Gastroesophageal sphincter (tissue), 4 donors: ENCODE measurements around the gene LYRM4. TPM values are rescaled to one million over a fixed set of nuclear protein-coding genes. Genes with fewer than 3 reads are reported as not detected.

Experiments used
- ATAC-seq: fragments of 150-250 bp; one replicate; pipeline ENCODE4 v1.9.1; 2016; ENCODE audit warnings: mild to moderate bottlenecking, moderate library complexity
- H3K27ac ChIP-seq, 4 donors: fragments of 200-600 bp; sonication (generic) in 3 of 4; 1 replicate in 3 of 4; 2 replicates in 1 of 4; pipeline ENCODE4 v1.5.1; 2016 to 2019
- H3K27me3 ChIP-seq: fragments of 200-600 bp; sonication (generic); one replicate; pipeline ENCODE4 v1.5.1; 2019
- H3K36me3 ChIP-seq, 2 donors: fragments of 200-600 bp; sonication (generic); one replicate each; pipeline ENCODE4 v1.5.1; 2019; ENCODE audit warnings: control low read depth in 1 of 2
- H3K4me1 ChIP-seq, 3 donors: fragments of 200-600 bp; sonication (generic); 1 replicate in 2 of 3; 2 replicates in 1 of 3; pipeline ENCODE4 v1.5.1; 2016 to 2019; ENCODE audit warnings: control low read depth in 2 of 3
- H3K4me3 ChIP-seq, 2 donors: fragments of 200-600 bp; sonication (generic); one replicate each; pipeline ENCODE4 v1.5.1; 2019; ENCODE audit warnings: mild to moderate bottlenecking in 1 of 2, moderate library complexity in 1 of 2
- H3K9me3 ChIP-seq, 3 donors: fragments of 200-600 bp; sonication (generic); one replicate each; pipeline ENCODE4 v1.5.1; 2017 to 2019; ENCODE audit warnings: control low read depth in 2 of 3
- EP300 ChIP-seq: sonication (generic); formaldehyde crosslinking; IDR thresholded peaks from one replicate; pipeline ENCODE4 v1.6.1; 2017; ENCODE audit warnings: antibody characterized with exemption, mild to moderate bottlenecking
- POLR2A ChIP-seq, 2 donors: fragments of 450-650 bp; IDR thresholded peaks; one replicate each; pipeline ENCODE4 v1.6.1; 2017; ENCODE audit warnings: antibody characterized with exemption in 2 of 2, mild to moderate bottlenecking in 2 of 2, moderate library complexity in 1 of 2
- POLR2AphosphoS5 ChIP-seq: sonication (generic); formaldehyde crosslinking; IDR thresholded peaks from one replicate; pipeline ENCODE4 v1.6.1; 2017; ENCODE audit warnings: antibody characterized with exemption
- WGBS, 2 donors: methylation state at CpG; one replicate each; pipeline ENCODE4 v1.1.5; 2018; ENCODE audit warnings: low coverage in 1 of 2; 5-methylcytosine and 5-hydroxymethylcytosine counted together
- total RNA-seq, 4 donors: library from RNA; depleted of rRNA; stranded (reverse); fragments of >200 nt; gene quantifications; one replicate each; pipeline ENCODE4 v1.1.0, GENCODE V29; 2016
- TF ChIP-seq, protein P1 (sequence below), 4 experiments: fragments of 200-600 bp in 2 of 4; fragments of 450-650 bp in 2 of 4; sonication (generic) in 1 of 4; IDR thresholded peaks; one replicate each; pipeline ENCODE4 v1.5.1; 2017 to 2019; ENCODE audit warnings: antibody characterized with exemption in 4 of 4, mild to moderate bottlenecking in 2 of 4, moderate library complexity in 2 of 4

Gene LYRM4
- total RNA-seq, 4 donors from 2014 or later = 16.4 to 27.9 (median 20.5) TPM

DNA sequence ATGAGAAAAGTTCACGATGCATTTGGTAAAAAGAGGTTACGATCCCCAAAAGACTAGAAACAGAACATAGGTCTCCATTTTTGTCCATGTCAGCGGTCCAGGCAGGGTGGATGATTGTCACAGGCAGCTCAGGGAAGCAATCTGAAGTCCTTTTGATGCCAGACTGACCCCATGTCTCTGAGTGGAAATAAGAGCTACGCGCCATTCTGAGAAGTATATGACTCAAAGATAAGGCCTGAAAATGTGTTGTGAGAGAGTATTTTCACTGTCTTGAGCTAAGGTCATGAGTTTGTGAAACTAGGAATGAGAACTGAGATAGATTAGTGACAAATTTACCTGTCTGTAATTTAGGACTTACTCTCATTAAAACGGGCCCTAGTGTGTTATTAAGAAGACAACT, 69.5 kb downstream of the LYRM4 start:
- Histone ChIP-seq H3K4me1 (no peaks in the 10 kb centered on the region), H3K4me3 (no peak overlapping the region), H3K27me3 (no peaks in the 10 kb centered on the region), H3K36me3 (no peaks in the 10 kb centered on the region), H3K9me3 (no peaks in the 10 kb centered on the region), H3K27ac (no peak overlapping the region)
- ATAC-seq = no peak
- 93 to 96% methylated on average over 6 of the region's 6 CpGs for whole genome bisulfite sequencing, 2 donors
- no peak for TF ChIP-seq EP300
- TF ChIP-seq, protein P1, sequence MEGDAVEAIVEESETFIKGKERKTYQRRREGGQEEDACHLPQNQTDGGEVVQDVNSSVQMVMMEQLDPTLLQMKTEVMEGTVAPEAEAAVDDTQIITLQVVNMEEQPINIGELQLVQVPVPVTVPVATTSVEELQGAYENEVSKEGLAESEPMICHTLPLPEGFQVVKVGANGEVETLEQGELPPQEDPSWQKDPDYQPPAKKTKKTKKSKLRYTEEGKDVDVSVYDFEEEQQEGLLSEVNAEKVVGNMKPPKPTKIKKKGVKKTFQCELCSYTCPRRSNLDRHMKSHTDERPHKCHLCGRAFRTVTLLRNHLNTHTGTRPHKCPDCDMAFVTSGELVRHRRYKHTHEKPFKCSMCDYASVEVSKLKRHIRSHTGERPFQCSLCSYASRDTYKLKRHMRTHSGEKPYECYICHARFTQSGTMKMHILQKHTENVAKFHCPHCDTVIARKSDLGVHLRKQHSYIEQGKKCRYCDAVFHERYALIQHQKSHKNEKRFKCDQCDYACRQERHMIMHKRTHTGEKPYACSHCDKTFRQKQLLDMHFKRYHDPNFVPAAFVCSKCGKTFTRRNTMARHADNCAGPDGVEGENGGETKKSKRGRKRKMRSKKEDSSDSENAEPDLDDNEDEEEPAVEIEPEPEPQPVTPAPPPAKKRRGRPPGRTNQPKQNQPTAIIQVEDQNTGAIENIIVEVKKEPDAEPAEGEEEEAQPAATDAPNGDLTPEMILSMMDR (IDR thresholded peaks at IDR 0.05) = no peak

DNA sequence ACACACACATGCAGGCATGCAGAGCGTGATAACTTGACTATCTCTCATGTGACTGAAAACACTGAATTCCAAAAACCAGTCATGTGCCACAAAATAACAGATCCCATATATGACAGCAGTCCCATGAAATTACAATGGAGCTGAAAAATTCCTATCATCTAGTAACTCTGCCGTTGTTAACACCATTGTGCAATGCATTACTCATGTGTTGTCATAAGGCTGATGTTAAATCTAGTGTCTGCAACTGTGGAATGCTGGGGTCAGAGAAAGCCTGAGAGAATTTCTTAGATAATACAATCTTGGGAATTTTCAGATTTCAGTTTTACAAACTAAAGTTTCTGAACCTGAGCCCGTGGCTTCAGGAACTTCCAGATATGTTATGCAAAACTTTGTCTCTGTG, 70.2 kb downstream of the LYRM4 start:
- Histone ChIP-seq H3K27ac (no peak overlapping the region), H3K36me3 (no peaks in the 10 kb centered on the region), H3K4me3 (no peak overlapping the region), H3K4me1 (no peaks in the 10 kb centered on the region), H3K27me3 (no peaks in the 10 kb centered on the region), H3K9me3 (no peaks in the 10 kb centered on the region)
- ATAC-seq = peak; percentile 83
- 55 to 58% methylated on average over 3 of the region's 3 CpGs for WGBS, 2 donors
- TF ChIP-seq POLR2AphosphoS5 (no peak), POLR2A (IDR thresholded peaks at IDR 0.05) (no peak), EP300 (no peak)
- TF ChIP-seq, protein P1 (IDR thresholded peaks at IDR 0.05) = no peak

DNA sequence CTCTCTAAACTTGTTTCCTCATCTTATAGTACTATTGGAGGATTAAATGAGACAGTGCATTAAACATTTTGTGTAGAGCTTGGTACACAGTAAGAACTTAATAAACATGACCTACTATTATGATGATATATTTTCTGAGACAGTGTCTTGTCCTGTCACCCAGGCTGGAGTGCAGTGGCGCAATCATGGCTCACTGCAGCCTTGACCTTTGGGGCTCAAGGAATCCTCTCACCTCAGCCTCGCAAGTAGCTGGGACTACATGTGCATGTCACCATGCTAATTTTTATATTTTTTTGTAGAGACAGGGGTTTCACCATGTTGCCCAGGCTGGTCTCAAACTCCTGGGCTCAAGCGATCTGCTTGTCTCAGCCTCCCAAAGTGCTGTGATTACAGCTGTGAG, 72.1 kb downstream of the LYRM4 start:
- Histone ChIP-seq H3K27ac (no peak overlapping the region), H3K36me3 (no peaks in the 10 kb centered on the region), H3K9me3 (no peaks in the 10 kb centered on the region), H3K4me1 (no peaks in the 10 kb centered on the region), H3K27me3 (no peaks in the 10 kb centered on the region), H3K4me3 (no peak overlapping the region)
- TF ChIP-seq EP300 (no peak), POLR2A (IDR thresholded peaks at IDR 0.05) (no peak), POLR2AphosphoS5 (no peak)
- TF ChIP-seq, protein P1 (IDR thresholded peaks at IDR 0.05) = no peak
- ATAC-seq = no peak
- 94 to 100% methylated on average over 3 of the region's 3 CpGs for WGBS, 2 donors

DNA sequence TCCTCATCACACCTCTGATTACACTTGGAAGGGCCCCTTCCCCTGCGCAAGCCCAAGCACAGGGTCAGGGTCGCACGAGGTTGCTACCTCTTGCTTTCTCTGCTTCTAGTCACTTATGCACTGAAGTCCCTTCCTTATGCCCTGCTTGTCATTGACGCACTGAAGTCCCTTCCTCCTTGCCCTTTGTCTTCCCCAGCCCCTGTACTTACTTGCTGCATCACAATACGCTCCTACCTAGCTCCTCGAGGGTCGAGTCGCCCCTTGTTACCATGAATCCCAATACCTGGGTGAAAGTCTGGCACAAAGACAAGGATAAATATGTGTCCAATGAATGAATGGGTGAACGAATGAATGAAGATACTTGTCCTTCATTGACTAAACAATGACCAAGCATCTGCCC, 75.9 kb downstream of the LYRM4 start:
- WGBS, 2 donors = 90 to 98% methylated on average over 6 to 9 of the region's 9 CpGs
- no peak for ATAC-seq
- Histone ChIP-seq H3K4me1 (no peaks in the 10 kb centered on the region), H3K36me3 (no peaks in the 10 kb centered on the region), H3K27me3 (no peaks in the 10 kb centered on the region), H3K9me3 (no peaks in the 10 kb centered on the region), H3K4me3 (no peak overlapping the region), H3K27ac (no peak overlapping the region)
- no peak for TF ChIP-seq EP300
- no peak for TF ChIP-seq POLR2AphosphoS5
- TF ChIP-seq POLR2A (IDR thresholded peaks at IDR 0.05) = no peak
- TF ChIP-seq, protein P1 (IDR thresholded peaks at IDR 0.05) = no peak

DNA sequence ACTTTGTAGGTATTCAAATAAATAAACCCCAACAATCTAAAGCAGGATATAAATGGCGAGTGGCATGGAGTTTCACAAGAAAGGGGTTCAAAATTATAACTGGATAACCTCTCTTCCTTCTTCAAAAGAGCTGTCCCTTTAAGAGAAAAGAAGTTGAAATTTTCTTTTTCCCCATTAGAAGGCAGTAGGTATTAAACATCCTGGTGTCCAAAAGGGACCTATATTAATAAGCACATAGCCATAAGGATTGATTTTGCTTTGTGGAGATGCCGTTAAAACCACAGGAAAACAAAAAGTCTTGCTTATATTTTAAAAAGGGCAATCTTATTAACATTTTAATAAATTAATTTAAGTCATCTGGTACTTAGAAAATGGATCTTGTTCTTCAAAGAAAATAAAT, 76.5 kb downstream of the LYRM4 start:
- Histone ChIP-seq H3K27ac (no peak overlapping the region), H3K36me3 (no peaks in the 10 kb centered on the region), H3K27me3 (no peaks in the 10 kb centered on the region), H3K4me3 (no peak overlapping the region), H3K4me1 (no peaks in the 10 kb centered on the region), H3K9me3 (no peaks in the 10 kb centered on the region)
- no peak for TF ChIP-seq EP300
- TF ChIP-seq POLR2A (IDR thresholded peaks at IDR 0.05) = no peak
- TF ChIP-seq, protein P1 (IDR thresholded peaks at IDR 0.05) = no peak
- TF ChIP-seq POLR2AphosphoS5 = no peak
- WGBS, 2 donors = 54 to 80% methylated on average over 2 of the region's 2 CpGs
- ATAC-seq = no peak
